AG09309 (cell line): ENCODE results near the gene GPR132.

ENCODE experiments used
- DNase-seq: peaks from one replicate; pipeline ENCODE4 v3.0.0-alpha.2; 2010; ENCODE audit warnings: low read depth
- H3K4me3 ChIP-seq: 2 replicates; pipeline ENCODE4 v1.5.1; 2011; ENCODE audit warnings: mild to moderate bottlenecking, low read depth, low read length, moderate library complexity; ENCODE audit not compliant: control insufficient read depth
- TF ChIP-seq, protein P1 (sequence below): IDR thresholded peaks from 2 replicates; pipeline ENCODE4 v1.5.1; 2011; ENCODE audit warnings: mild to moderate bottlenecking, low read depth, low read length, inconsistent platforms; ENCODE audit not compliant: insufficient read depth, control insufficient read depth; ENCODE audit errors: missing control alignments

GPR132 gene

DNA sequence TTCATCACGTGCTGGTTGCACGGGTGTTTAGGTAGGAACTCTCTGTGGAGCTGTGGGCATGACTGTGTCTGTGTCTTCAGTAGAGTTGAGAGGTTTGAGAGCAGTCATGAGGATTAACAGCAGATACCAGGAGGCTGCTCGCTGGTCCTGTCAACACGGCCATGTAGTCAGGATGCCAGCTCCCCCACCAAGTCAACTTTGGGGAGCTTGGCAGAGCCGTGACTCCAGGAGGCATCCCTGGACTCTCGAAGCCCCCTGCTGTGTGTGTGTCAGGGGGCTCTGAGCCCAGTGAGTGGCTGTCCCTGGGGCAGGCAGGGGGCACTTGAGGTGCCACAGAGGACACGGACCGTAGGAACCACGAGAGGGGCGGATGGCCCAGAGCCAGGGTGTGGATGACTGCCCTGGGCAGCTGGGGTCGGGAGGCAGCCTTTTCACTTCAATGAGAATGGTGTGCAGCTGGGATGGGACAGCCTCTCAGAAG lies 7.2 kb upstream of the GPR132 start:
- TF ChIP-seq, protein P1, sequence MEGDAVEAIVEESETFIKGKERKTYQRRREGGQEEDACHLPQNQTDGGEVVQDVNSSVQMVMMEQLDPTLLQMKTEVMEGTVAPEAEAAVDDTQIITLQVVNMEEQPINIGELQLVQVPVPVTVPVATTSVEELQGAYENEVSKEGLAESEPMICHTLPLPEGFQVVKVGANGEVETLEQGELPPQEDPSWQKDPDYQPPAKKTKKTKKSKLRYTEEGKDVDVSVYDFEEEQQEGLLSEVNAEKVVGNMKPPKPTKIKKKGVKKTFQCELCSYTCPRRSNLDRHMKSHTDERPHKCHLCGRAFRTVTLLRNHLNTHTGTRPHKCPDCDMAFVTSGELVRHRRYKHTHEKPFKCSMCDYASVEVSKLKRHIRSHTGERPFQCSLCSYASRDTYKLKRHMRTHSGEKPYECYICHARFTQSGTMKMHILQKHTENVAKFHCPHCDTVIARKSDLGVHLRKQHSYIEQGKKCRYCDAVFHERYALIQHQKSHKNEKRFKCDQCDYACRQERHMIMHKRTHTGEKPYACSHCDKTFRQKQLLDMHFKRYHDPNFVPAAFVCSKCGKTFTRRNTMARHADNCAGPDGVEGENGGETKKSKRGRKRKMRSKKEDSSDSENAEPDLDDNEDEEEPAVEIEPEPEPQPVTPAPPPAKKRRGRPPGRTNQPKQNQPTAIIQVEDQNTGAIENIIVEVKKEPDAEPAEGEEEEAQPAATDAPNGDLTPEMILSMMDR: no peak
- H3K4me3 ChIP-seq: no peak overlapping the region
- DNase-seq: no peak

DNA sequence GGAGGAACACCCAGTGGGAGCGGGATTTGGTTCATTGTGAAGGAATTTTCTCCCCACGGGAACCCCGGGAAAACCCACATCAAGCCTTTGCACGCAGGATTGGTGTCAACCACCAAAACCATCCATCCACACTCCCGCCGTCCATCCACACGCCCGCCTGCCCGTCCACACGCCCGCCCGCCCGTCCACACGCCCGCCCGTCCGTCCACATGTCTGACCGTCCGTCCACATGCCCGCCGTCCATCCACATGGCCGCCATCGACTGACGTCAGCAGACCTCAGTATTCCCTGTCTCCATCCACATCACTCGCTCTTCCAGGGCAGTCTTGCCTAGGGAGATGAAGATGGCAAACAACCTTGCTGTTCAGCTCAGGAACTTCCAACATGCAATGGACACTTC lies 6.7 kb upstream of the GPR132 start:
- TF ChIP-seq, protein P1: no peak
- no peak overlapping the region for H3K4me3 ChIP-seq
- no peak for DNase-seq

DNA sequence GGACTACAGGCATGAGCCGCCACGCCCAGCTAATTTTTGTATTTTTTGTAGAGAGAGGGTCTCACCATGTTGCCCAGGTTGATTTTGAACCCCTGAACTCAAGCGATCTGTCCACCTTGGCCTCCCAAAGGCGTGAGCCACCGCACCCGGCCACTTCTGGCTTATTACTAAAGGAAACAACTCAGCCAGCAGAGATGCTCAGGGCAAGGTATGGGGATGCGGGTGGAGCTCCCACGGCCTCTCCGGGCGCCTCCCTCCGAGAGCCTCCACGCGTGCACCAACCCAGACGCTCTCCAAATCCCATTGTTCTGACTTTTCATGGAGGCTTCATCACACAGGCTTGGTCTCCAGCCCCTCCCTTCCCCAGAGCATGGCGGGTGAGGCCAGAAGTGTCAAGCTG lies 6.1 kb upstream of the GPR132 start:
- TF ChIP-seq, protein P1: no peak
- DNase-seq: no peak
- H3K4me3 ChIP-seq: no peak overlapping the region

DNA sequence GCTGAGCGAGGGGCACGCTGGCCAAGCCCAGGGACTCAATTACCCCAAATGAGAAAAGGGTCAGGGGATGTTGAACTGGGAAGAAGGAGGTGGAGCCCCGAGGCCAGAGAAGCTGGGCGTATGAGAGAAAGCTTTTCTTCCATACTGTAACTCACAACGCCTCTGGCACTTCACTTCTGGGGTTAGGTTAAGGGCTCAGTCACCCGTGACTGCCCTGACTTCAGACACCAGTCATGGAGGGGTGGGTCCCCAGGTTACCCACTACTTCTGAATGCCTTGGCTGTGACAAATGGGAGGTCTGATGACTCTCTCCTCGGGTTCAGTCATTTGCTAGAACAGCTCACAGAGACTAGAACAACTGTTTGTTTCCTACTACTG lies 5.5 kb upstream of the GPR132 start:
- TF ChIP-seq, protein P1: no peak
- no peak for DNase-seq
- H3K4me3 ChIP-seq: no peak overlapping the region

DNA sequence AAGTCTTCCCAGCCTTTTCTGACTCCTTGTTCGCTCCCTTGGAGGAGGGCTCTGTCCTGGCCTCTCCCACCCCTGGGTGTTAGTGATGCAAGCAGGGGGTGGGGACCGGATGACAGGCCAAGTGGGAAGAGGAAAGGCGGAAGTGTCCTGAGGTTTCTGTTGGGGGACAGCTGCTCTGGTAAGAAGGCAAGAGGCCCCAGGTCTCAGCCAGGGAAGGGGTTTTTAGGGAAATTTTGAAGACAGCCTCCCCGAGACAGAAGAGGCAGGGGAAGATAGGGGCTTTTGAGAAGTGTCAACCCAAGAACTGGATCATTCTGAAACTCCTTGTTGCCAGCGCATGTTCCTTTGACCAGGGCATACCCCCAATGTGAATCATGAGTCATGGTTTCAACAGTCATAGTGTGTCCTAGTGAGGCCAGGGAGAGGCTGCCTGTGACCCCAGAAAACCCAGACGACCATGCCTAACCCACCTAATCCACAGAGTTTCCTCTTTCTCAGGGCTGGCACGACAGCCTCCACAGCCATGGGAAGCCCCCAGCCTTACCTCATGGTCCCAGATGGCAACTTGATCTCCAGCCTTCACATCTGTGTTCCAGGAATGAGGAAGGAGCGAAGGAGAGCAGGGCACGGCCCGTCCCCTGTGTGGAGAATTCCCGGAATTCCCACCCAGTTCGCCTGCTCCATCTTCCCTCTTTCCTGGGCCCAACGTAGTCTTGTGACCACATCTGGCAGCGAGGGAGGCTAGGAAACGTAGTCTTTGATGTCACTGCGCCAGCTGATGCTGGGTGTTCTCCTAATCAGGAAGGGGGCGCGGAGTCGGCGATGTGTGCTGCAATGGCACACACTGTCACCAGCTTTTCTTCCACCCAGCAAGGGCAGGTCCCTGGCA lies 4.9 kb upstream of the GPR132 start:
- DNase-seq: no peak
- TF ChIP-seq, protein P1: no peak
- H3K4me3 ChIP-seq: no peak overlapping the region

DNA sequence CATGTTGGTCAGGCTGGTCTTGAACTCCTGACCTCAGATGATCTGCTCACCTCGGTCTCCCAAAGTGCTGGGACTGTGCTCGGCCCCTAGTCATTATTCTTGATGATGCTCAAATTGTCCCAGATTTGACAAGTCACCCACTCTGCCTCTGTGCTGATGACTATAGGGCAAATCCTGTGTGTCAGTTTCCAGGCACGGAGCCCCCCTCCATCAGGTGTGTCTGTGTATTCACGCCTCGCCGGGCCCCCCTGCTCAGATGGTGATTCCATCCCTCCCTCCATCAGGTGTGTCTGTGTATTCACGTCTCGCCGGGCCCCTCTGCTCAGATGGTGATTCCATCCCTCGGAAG lies 4.3 kb upstream of the GPR132 start:
- no peak for DNase-seq
- TF ChIP-seq, protein P1: no peak
- H3K4me3 ChIP-seq: no peak overlapping the region
